ENCODE results near the gene TPM2.

TPM2 gene

GRCh38 chr9:35728041-35728971 lies 38.6 kb upstream of the TPM2 start:
- Histone ChIP-seq H3K4me3 (no peak overlapping the region), H3K4me1 (peaks cover 34% of the 10 kb centered on the region), H3K27me3 (ENCODE audit: low read depth) (no peaks in the 10 kb centered on the region), H3K36me3 (replicated peaks) (peaks cover 33% of the 10 kb centered on the region), H3K9me3 (no peaks in the 10 kb centered on the region)
- DNase-seq (ENCODE audit: low spot score in 2 of 2), result peak in 1 of 2 experiments; percentile 68
- in situ Hi-C loops (cut with MboI; ENCODE audit: low sequenced_read_pairs), result no loop called here

GRCh38 chr9:35727676-35728040 lies 37.9 kb upstream of the TPM2 start:
- H3K27me3 ChIP-seq (ENCODE audit: low read depth), result no peaks in the 10 kb centered on the region
- H3K4me3 ChIP-seq, result no peak overlapping the region
- DNase-seq (ENCODE audit: low spot score in 2 of 2), result no peak
- no peaks in the 10 kb centered on the region for H3K9me3 ChIP-seq
- in situ Hi-C loops (cut with MboI; ENCODE audit: low sequenced_read_pairs), result no loop called here
- peaks cover 34% of the 10 kb centered on the region for H3K4me1 ChIP-seq
- H3K36me3 ChIP-seq (replicated peaks), result peaks cover 37% of the 10 kb centered on the region

- Histone ChIP-seq H3K9me3 (no peaks in the 10 kb centered on the region), H3K4me1 (peaks cover 34% of the 10 kb centered on the region), H3K27me3 (ENCODE audit: low read depth) (no peaks in the 10 kb centered on the region), H3K4me3 (no peak overlapping the region), H3K36me3 (replicated peaks) (peaks cover 44% of the 10 kb centered on the region)
- in situ Hi-C loops (cut with MboI; ENCODE audit: low sequenced_read_pairs), result no loop called here
- no peak for DNase-seq (ENCODE audit: low spot score in 2 of 2)
Measured at GRCh38 chr9:35726931-35727330, 37.2 kb upstream of the TPM2 start.

- DNase-seq (ENCODE audit: low spot score in 2 of 2), result no peak
- Histone ChIP-seq H3K4me1 (peaks cover 28% of the 10 kb centered on the region), H3K9me3 (no peaks in the 10 kb centered on the region), H3K36me3 (replicated peaks) (peaks cover 58% of the 10 kb centered on the region), H3K4me3 (no peak overlapping the region), H3K27me3 (ENCODE audit: low read depth) (no peaks in the 10 kb centered on the region)
- in situ Hi-C loops (cut with MboI; ENCODE audit: low sequenced_read_pairs), result no loop called here
Measured at GRCh38 chr9:35725362-35725761, 35.6 kb upstream of the TPM2 start.

- Histone ChIP-seq H3K9me3 (no peaks in the 10 kb centered on the region), H3K4me3 (no peak overlapping the region), H3K4me1 (peaks cover 13% of the 10 kb centered on the region), H3K27me3 (ENCODE audit: low read depth) (no peaks in the 10 kb centered on the region), H3K36me3 (replicated peaks) (peaks cover 73% of the 10 kb centered on the region)
- DNase-seq (ENCODE audit: low spot score in 2 of 2), result no peak
- in situ Hi-C loops (cut with MboI; ENCODE audit: low sequenced_read_pairs), result no loop called here
Measured at GRCh38 chr9:35723908-35724307, 34.2 kb upstream of the TPM2 start.

GRCh38 chr9:35723426-35723825 lies 33.7 kb upstream of the TPM2 start:
- H3K4me3 ChIP-seq, result no peak overlapping the region
- in situ Hi-C loops (cut with MboI; ENCODE audit: low sequenced_read_pairs), result no loop called here
- H3K27me3 ChIP-seq (ENCODE audit: low read depth), result no peaks in the 10 kb centered on the region
- peaks cover 78% of the 10 kb centered on the region for H3K36me3 ChIP-seq (replicated peaks)
- peaks cover 9% of the 10 kb centered on the region for H3K4me1 ChIP-seq
- H3K9me3 ChIP-seq, result no peaks in the 10 kb centered on the region
- DNase-seq (ENCODE audit: low spot score in 2 of 2), result no peak

GRCh38 chr9:35719546-35719945 lies 29.8 kb upstream of the TPM2 start:
- Histone ChIP-seq H3K27me3 (ENCODE audit: low read depth) (no peaks in the 10 kb centered on the region), H3K9me3 (no peaks in the 10 kb centered on the region), H3K36me3 (replicated peaks) (peaks cover 94% of the 10 kb centered on the region), H3K4me3 (no peak overlapping the region), H3K4me1 (no peaks in the 10 kb centered on the region)
- DNase-seq (ENCODE audit: low spot score in 2 of 2), result no peak
- in situ Hi-C loops (cut with MboI; ENCODE audit: low sequenced_read_pairs), result no loop called here

- DNase-seq (ENCODE audit: low spot score in 2 of 2), result no peak
- Histone ChIP-seq H3K4me3 (no peak overlapping the region), H3K9me3 (no peaks in the 10 kb centered on the region), H3K36me3 (replicated peaks) (peaks cover 94% of the 10 kb centered on the region), H3K27me3 (ENCODE audit: low read depth) (no peaks in the 10 kb centered on the region), H3K4me1 (no peaks in the 10 kb centered on the region)
- in situ Hi-C loops (cut with MboI; ENCODE audit: low sequenced_read_pairs), result no loop called here
Measured at GRCh38 chr9:35718721-35719511, 29.2 kb upstream of the TPM2 start.

- no peaks in the 10 kb centered on the region for H3K9me3 ChIP-seq
- no peak overlapping the region for H3K4me3 ChIP-seq
- H3K4me1 ChIP-seq, result no peaks in the 10 kb centered on the region
- peaks cover 96% of the 10 kb centered on the region for H3K36me3 ChIP-seq (replicated peaks)
- DNase-seq (ENCODE audit: low spot score in 2 of 2), result no peak
- no peaks in the 10 kb centered on the region for H3K27me3 ChIP-seq (ENCODE audit: low read depth)
- in situ Hi-C loops (cut with MboI; ENCODE audit: low sequenced_read_pairs), result no loop called here
Measured at GRCh38 chr9:35717132-35717870, 27.6 kb upstream of the TPM2 start.

GRCh38 chr9:35716230-35716629 lies 26.5 kb upstream of the TPM2 start:
- H3K4me3 ChIP-seq, result no peak overlapping the region
- in situ Hi-C loops (cut with MboI; ENCODE audit: low sequenced_read_pairs), result no loop called here
- H3K27me3 ChIP-seq (ENCODE audit: low read depth), result no peaks in the 10 kb centered on the region
- DNase-seq (ENCODE audit: low spot score in 2 of 2), result no peak
- no peaks in the 10 kb centered on the region for H3K4me1 ChIP-seq
- peaks cover 96% of the 10 kb centered on the region for H3K36me3 ChIP-seq (replicated peaks)
- H3K9me3 ChIP-seq, result no peaks in the 10 kb centered on the region

GRCh38 chr9:35714579-35715252 lies 25.0 kb upstream of the TPM2 start:
- in situ Hi-C loops (cut with MboI; ENCODE audit: low sequenced_read_pairs), result no loop called here
- peaks cover 94% of the 10 kb centered on the region for H3K36me3 ChIP-seq (replicated peaks)

GRCh38 chr9:35714123-35714522 lies 24.4 kb upstream of the TPM2 start:
- H3K9me3 ChIP-seq, result no peaks in the 10 kb centered on the region
- in situ Hi-C loops (cut with MboI; ENCODE audit: low sequenced_read_pairs), result no loop called here
- H3K27me3 ChIP-seq (ENCODE audit: low read depth), result no peaks in the 10 kb centered on the region
- H3K4me3 ChIP-seq, result no peak overlapping the region
- no peak for DNase-seq (ENCODE audit: low spot score in 2 of 2)
- peaks cover 92% of the 10 kb centered on the region for H3K36me3 ChIP-seq (replicated peaks)
- H3K4me1 ChIP-seq, result no peaks in the 10 kb centered on the region

More at GRCh38 chr9:35714579-35715252, 25.0 kb upstream of the TPM2 start:
- no peaks in the 10 kb centered on the region for H3K9me3 ChIP-seq
- H3K4me3 ChIP-seq, result no peak overlapping the region
- no peaks in the 10 kb centered on the region for H3K27me3 ChIP-seq (ENCODE audit: low read depth)
- no peaks in the 10 kb centered on the region for H3K4me1 ChIP-seq
- DNase-seq (ENCODE audit: low spot score in 2 of 2), result no peak

- in situ Hi-C loops (cut with MboI; ENCODE audit: low sequenced_read_pairs), result no loop called here
- H3K4me1 ChIP-seq, result no peaks in the 10 kb centered on the region
- H3K9me3 ChIP-seq, result no peaks in the 10 kb centered on the region
- no peak for DNase-seq (ENCODE audit: low spot score in 2 of 2)
- H3K4me3 ChIP-seq, result no peak overlapping the region
- peaks cover 91% of the 10 kb centered on the region for H3K36me3 ChIP-seq (replicated peaks)
- no peaks in the 10 kb centered on the region for H3K27me3 ChIP-seq (ENCODE audit: low read depth)
Measured at GRCh38 chr9:35713578-35713977, 23.9 kb upstream of the TPM2 start.

Measured in HAP-1 (cell line).